ENCODE measurements around the gene CYBRD1.

Gene CYBRD1

GRCh38 chr2:171578127-171578803 lies 56.0 kb downstream of the CYBRD1 start:
- FAIRE-seq (no peak), DNase-seq (ENCODE audit: insufficient read length, low spot score) (no peak)
- TF ChIP-seq, protein P1, sequence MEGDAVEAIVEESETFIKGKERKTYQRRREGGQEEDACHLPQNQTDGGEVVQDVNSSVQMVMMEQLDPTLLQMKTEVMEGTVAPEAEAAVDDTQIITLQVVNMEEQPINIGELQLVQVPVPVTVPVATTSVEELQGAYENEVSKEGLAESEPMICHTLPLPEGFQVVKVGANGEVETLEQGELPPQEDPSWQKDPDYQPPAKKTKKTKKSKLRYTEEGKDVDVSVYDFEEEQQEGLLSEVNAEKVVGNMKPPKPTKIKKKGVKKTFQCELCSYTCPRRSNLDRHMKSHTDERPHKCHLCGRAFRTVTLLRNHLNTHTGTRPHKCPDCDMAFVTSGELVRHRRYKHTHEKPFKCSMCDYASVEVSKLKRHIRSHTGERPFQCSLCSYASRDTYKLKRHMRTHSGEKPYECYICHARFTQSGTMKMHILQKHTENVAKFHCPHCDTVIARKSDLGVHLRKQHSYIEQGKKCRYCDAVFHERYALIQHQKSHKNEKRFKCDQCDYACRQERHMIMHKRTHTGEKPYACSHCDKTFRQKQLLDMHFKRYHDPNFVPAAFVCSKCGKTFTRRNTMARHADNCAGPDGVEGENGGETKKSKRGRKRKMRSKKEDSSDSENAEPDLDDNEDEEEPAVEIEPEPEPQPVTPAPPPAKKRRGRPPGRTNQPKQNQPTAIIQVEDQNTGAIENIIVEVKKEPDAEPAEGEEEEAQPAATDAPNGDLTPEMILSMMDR (IDR thresholded peaks at IDR 0.05; ENCODE audit: insufficient read depth, missing control alignments), result no peak

DNA sequence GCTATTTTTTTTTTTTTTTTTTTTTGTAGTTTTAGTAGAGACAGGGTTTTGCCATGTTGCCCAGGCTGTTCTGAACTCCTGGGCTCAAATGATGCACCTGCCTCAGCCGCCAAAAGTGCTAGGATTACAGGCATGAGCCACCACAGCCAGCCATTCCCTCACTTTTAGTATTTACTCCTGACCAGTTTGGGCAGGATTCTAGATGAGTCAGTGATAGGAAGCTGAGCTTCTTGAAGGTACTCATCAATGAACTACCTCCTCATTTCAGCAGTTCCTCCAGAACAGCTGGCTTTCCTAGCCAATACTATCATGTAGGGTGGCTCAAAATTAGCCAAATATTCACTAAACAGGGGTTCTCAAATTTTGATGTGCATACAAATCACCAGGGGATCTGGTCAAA lies 57.2 kb downstream of the CYBRD1 start:
- FAIRE-seq (no peak), DNase-seq (ENCODE audit: insufficient read length, low spot score) (no peak)
- TF ChIP-seq, protein P1 (IDR thresholded peaks at IDR 0.05; ENCODE audit: insufficient read depth, missing control alignments), result no peak

DNA sequence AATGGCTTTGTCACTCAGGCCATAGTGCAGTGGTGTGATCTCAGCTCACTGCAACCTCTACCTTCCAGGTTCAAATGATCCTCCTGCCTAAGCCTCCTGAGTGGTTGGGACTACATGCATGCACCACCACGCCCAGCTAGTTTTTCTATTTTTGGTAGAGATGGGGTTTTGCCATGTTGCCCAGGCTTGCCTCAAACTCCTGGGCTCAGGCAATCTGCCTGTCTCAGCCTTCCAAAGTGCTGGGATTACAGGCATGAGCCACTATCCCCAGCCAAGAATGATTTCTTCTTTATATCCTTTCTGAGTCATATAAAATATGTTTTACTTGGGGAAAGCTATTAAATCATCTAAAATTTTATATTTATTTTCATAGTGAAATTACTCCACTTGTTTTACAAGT lies 61.3 kb downstream of the CYBRD1 start:
- FAIRE-seq (no peak), DNase-seq (ENCODE audit: insufficient read length, low spot score) (no peak)
- TF ChIP-seq, protein P1 (IDR thresholded peaks at IDR 0.05; ENCODE audit: insufficient read depth, missing control alignments), result no peak

DNA sequence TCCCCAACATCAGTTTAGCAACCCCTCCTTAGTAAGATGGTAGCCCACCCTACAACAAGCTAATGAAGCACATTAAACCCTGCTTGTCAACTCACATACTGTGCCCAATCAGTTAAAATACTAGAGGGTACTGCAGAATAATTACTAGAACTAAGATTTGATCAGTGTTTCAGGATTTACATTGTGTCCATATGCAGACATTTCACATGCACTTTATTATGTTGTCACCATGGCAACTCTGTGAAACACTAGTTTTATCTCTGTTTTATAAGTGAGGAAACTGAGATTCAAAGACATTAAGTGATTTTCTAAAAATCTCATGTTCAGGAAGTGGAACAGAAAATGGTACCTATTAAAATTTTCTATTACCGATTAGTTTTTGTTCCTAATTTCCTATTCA lies 61.7 kb downstream of the CYBRD1 start:
- FAIRE-seq (no peak), DNase-seq (ENCODE audit: insufficient read length, low spot score) (no peak)
- TF ChIP-seq, protein P1 (IDR thresholded peaks at IDR 0.05; ENCODE audit: insufficient read depth, missing control alignments), result no peak

GRCh38 chr2:171587132-171587531 lies 64.9 kb downstream of the CYBRD1 start:
- FAIRE-seq, result no peak
- TF ChIP-seq, protein P1 (IDR thresholded peaks at IDR 0.05; ENCODE audit: insufficient read depth, missing control alignments), result no peak
- DNase-seq (ENCODE audit: insufficient read length, low spot score), result no peak

- TF ChIP-seq, protein P1 (IDR thresholded peaks at IDR 0.05; ENCODE audit: insufficient read depth, missing control alignments), result no peak
- no peak for DNase-seq (ENCODE audit: insufficient read length, low spot score)
- no peak for FAIRE-seq
These were observed 65.3 kb downstream of the CYBRD1 start for GRCh38 chr2:171587567-171587966.

DNA sequence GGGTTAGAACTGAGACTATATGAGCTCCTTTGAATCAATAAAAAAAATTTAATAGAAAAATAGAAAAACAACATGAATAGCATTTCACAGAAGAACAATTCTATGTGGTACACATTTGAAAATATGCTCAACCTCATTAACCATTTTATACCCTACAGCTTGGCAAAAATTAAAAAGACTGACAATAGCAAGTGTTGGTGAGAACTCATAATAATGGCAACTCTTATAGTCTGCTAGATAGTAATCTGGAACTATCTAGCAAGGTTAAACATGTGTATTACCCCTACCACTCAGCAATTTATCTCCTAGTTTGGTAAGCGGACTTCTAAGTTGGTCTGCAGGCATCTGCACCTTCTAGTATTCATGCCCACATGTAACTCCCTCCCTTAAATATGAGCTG lies 67.8 kb downstream of the CYBRD1 start:
- FAIRE-seq, result no peak
- DNase-seq (ENCODE audit: insufficient read length, low spot score), result no peak
- TF ChIP-seq, protein P1 (IDR thresholded peaks at IDR 0.05; ENCODE audit: insufficient read depth, missing control alignments), result no peak
